ENCODE measurements around the gene MELTF.

MELTF gene

GRCh38 chr3:196967412-196968232 is 62.0 kb downstream of the MELTF start:
- no peak for DNase-seq

DNA sequence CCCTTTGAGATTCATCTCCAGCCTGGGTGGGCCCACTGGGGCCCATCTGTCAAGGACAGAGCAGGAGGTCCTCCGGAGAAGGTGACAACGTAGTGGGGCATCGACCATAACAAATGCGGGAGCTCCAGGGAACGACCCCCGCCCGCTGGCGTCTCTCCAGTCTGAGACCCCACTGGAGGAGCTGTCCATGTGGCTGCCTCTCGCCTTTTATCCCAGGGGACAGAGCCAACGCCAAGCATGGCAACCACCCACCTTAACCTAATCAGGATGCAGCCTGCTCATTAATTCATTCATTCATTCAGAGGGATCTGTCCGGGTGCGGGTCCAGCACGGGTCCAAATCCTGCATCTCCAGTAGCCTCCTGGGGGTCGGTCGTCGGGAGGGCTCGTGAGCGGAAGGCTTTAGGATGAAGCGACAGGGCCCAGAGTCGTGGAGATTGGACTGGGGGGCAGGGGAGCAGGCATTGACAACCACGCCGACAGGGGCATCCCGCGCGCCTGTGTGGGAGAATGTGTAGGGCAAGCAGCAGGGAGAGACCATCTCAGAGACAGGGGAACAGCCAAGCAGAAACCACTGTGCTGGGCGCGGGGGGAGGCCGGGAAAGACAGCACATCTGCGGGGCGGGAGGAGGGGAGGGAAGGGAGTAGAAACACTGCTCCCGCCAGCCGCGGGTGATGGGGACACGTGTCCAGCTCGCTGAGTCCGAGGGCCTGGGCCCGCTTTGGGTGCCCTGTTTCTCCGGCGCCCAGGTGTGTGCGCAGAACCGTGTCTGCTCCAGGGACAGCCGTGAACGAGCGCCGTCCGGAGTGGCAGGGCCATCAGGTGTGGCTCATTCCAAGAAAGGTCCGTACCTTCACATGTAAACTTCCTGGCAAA is 62.9 kb downstream of the MELTF start:
- no peak for DNase-seq

DNA sequence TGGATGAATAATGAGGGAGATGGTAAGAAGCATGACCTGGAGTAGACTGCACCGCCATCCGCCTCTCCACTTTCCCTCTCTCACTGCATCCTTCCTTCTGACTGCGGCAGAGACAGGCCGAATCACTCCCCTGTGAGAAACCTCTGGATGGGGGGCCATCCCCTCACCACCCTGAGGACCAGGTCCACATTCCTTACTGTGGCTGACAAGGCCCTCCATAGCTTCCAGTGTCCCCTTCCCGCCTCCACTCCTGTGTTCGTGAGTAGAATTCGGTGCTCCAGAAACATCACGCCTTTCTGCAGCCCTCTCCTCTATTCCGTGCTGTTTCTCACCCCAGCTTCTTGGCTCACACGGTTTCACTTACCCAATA is 63.8 kb downstream of the MELTF start:
- DNase-seq, result no peak

GRCh38 chr3:196965112-196965803 is 64.4 kb downstream of the MELTF start:
- no peak for DNase-seq

- DNase-seq, result no peak
Observed at GRCh38 chr3:196963631-196963953, 66.0 kb downstream of the MELTF start.

DNA sequence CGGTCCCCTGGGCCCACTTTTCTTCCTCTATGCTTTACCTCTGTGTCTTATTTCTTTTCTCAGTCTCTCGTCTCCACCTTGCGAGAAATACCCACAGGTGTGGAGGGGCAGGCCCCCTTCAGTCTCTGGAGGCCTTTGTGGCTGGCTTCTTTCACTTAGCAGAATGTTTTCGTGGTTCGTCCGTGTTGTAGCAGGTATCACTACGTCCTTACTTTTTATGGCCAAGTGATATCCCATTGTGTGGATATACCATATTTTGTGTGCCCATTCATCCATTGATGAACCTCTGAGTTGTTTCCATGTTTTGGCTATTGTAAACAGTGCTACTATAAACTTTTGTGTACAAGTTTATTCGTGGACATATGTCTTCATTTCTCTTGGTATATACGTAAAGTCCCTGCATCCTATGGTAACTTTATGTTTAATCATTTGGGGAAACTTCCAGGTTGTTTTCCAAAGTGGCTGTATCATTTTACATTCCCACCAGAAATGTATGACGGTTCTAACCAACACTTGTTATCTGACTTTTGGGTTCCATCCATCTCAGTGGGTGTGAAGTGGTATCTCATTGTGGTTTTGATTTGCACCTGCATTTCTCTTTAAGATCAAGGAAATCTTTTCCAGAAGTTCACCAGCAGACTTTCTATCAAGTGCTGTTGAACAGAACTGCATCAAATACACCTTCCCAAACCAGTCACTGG is 66.5 kb downstream of the MELTF start:
- no peak for DNase-seq

- DNase-seq, result no peak
Observed at GRCh38 chr3:196962108-196962929, 67.3 kb downstream of the MELTF start.

GRCh38 chr3:196954832-196955231 is 74.8 kb downstream of the MELTF start:
- DNase-seq, result no peak
